Measurements from ENCODE around the gene NOTCH1. TPM values are rescaled to one million over a fixed set of nuclear protein-coding genes. Genes with fewer than 3 reads are reported as not detected.

NOTCH1 gene
- total RNA-seq, 1 donor from 2014 or later, result 34.1 TPM

- DNase-seq (ENCODE audit: low read depth) (no peak), FAIRE-seq (no peak)
- H3K27ac Mint-ChIP-seq (ENCODE audit: unreplicated experiment), result no peak overlapping the region
- Histone ChIP-seq H3K4me3 (ENCODE audit: insufficient read depth, low read depth, low read length) (no peak overlapping the region), H3K27ac (ENCODE audit: low read depth, low read length) (no peak overlapping the region), H2AFZ (ENCODE audit: low read depth, low read length) (no peak overlapping the region), H3K4me2 (ENCODE audit: low read length) (no peak overlapping the region), H3K9ac (ENCODE audit: low read length) (no peak overlapping the region), H3K36me3 (ENCODE audit: insufficient read depth, low read length) (peaks cover 43% of the 10 kb centered on the region), H3K79me2 (ENCODE audit: insufficient read depth, low read length) (peaks cover 7% of the 10 kb centered on the region), H3K9me3 (ENCODE audit: insufficient read depth, low read depth, low read length) (no peaks in the 10 kb centered on the region), H3K27me3 (ENCODE audit: insufficient read depth, low read length) (no peaks in the 10 kb centered on the region), H3K4me1 (ENCODE audit: insufficient read depth, low read length) (no peaks in the 10 kb centered on the region), H4K20me1 (ENCODE audit: insufficient read depth, low read length) (peaks cover 71% of the 10 kb centered on the region)
- TF ChIP-seq EZH2 (IDR thresholded peaks at IDR 0.05; ENCODE audit: insufficient read depth, low read length), result no peak
- TF ChIP-seq CTCF (IDR thresholded peaks at IDR 0.05; ENCODE audit: insufficient read depth, low read depth, low read length), result no peak
- H3K9me3 Mint-ChIP-seq (ENCODE audit: unreplicated experiment), result no peaks in the 10 kb centered on the region
- no peak overlapping the region for H3K4me3 Mint-ChIP-seq (ENCODE audit: unreplicated experiment)
- no peaks in the 10 kb centered on the region for H3K4me1 Mint-ChIP-seq (ENCODE audit: low read depth, unreplicated experiment)
- H3K36me3 Mint-ChIP-seq (ENCODE audit: low read depth, unreplicated experiment), result peaks cover 21% of the 10 kb centered on the region
- H3K27me3 Mint-ChIP-seq (ENCODE audit: low read depth, unreplicated experiment), result no peaks in the 10 kb centered on the region
These were observed 97.2 kb downstream of the NOTCH1 start for GRCh38 chr9:136448655-136449054.

- no peaks in the 10 kb centered on the region for H3K9me3 ChIP-seq (ENCODE audit: insufficient read depth, low read depth, low read length)
- no peak overlapping the region for H3K9ac ChIP-seq (ENCODE audit: low read length)
- H3K27ac Mint-ChIP-seq (ENCODE audit: unreplicated experiment), result no peak overlapping the region
- no peak overlapping the region for H3K4me3 Mint-ChIP-seq (ENCODE audit: unreplicated experiment)
- peaks cover 6% of the 10 kb centered on the region for H3K4me1 ChIP-seq (ENCODE audit: insufficient read depth, low read length)
- TF ChIP-seq EZH2 (IDR thresholded peaks at IDR 0.05; ENCODE audit: insufficient read depth, low read length) (no peak), CTCF (IDR thresholded peaks at IDR 0.05; ENCODE audit: insufficient read depth, low read depth, low read length) (no peak)
- H4K20me1 ChIP-seq (ENCODE audit: insufficient read depth, low read length), result peaks cover 74% of the 10 kb centered on the region
- H3K36me3 Mint-ChIP-seq (ENCODE audit: low read depth, unreplicated experiment), result peaks cover 15% of the 10 kb centered on the region
- H3K27ac ChIP-seq (ENCODE audit: low read depth, low read length), result no peak overlapping the region
- no peaks in the 10 kb centered on the region for H3K9me3 Mint-ChIP-seq (ENCODE audit: unreplicated experiment)
- H3K27me3 ChIP-seq (ENCODE audit: insufficient read depth, low read length), result no peaks in the 10 kb centered on the region
- H2AFZ ChIP-seq (ENCODE audit: low read depth, low read length), result no peak overlapping the region
- no peaks in the 10 kb centered on the region for H3K4me1 Mint-ChIP-seq (ENCODE audit: low read depth, unreplicated experiment)
- H3K79me2 ChIP-seq (ENCODE audit: insufficient read depth, low read length), result peaks cover 7% of the 10 kb centered on the region
- DNase-seq (ENCODE audit: low read depth) (no peak), FAIRE-seq (no peak)
- no peak overlapping the region for H3K4me2 ChIP-seq (ENCODE audit: low read length)
- no peaks in the 10 kb centered on the region for H3K27me3 Mint-ChIP-seq (ENCODE audit: low read depth, unreplicated experiment)
- H3K36me3 ChIP-seq (ENCODE audit: insufficient read depth, low read length), result peaks cover 51% of the 10 kb centered on the region
- H3K4me3 ChIP-seq (ENCODE audit: insufficient read depth, low read depth, low read length), result no peak overlapping the region
These were observed 98.6 kb downstream of the NOTCH1 start for GRCh38 chr9:136447173-136447778.

- no peak overlapping the region for H3K4me2 ChIP-seq (ENCODE audit: low read length)
- H3K4me1 Mint-ChIP-seq (ENCODE audit: low read depth, unreplicated experiment), result peaks cover 7% of the 10 kb centered on the region
- H3K27ac Mint-ChIP-seq (ENCODE audit: unreplicated experiment), result no peak overlapping the region
- TF ChIP-seq CTCF (IDR thresholded peaks at IDR 0.05; ENCODE audit: insufficient read depth, low read depth, low read length) (no peak), EZH2 (IDR thresholded peaks at IDR 0.05; ENCODE audit: insufficient read depth, low read length) (no peak)
- H3K36me3 Mint-ChIP-seq (ENCODE audit: low read depth, unreplicated experiment), result peaks cover 15% of the 10 kb centered on the region
- no peaks in the 10 kb centered on the region for H3K27me3 ChIP-seq (ENCODE audit: insufficient read depth, low read length)
- H4K20me1 ChIP-seq (ENCODE audit: insufficient read depth, low read length), result peaks cover 80% of the 10 kb centered on the region
- H3K4me3 ChIP-seq (ENCODE audit: insufficient read depth, low read depth, low read length), result no peak overlapping the region
- H3K9me3 Mint-ChIP-seq (ENCODE audit: unreplicated experiment), result no peaks in the 10 kb centered on the region
- H3K79me2 ChIP-seq (ENCODE audit: insufficient read depth, low read length), result peaks cover 7% of the 10 kb centered on the region
- no peak overlapping the region for H2AFZ ChIP-seq (ENCODE audit: low read depth, low read length)
- peaks cover 21% of the 10 kb centered on the region for H3K4me1 ChIP-seq (ENCODE audit: insufficient read depth, low read length)
- peaks cover 46% of the 10 kb centered on the region for H3K36me3 ChIP-seq (ENCODE audit: insufficient read depth, low read length)
- no peak for DNase-seq (ENCODE audit: low read depth)
- no peaks in the 10 kb centered on the region for H3K27me3 Mint-ChIP-seq (ENCODE audit: low read depth, unreplicated experiment)
- H3K4me3 Mint-ChIP-seq (ENCODE audit: unreplicated experiment), result no peak overlapping the region
- no peak overlapping the region for H3K9ac ChIP-seq (ENCODE audit: low read length)
- FAIRE-seq, result no peak
- no peak overlapping the region for H3K27ac ChIP-seq (ENCODE audit: low read depth, low read length)
- no peaks in the 10 kb centered on the region for H3K9me3 ChIP-seq (ENCODE audit: insufficient read depth, low read depth, low read length)
These were observed 100.0 kb downstream of the NOTCH1 start for GRCh38 chr9:136445799-136446198.
